CD4-positive, alpha-beta T cell (primary cell): ENCODE data around the gene THSD7B. TPM values are rescaled to one million over a fixed set of nuclear protein-coding genes. Genes with fewer than 3 reads are reported as not detected.

ENCODE experiments used
- ATAC-seq: fragments of 200-7000 bp; cut with Tn5 transposase; one replicate; pipeline ENCODE4 v1.10.0; 2022; ENCODE audit warnings: mild to moderate bottlenecking; ENCODE audit not compliant: poor library complexity
- CTCF ChIA-PET: fragments of 350-600 bp; sonication (Branson Sonifier 250); formaldehyde crosslinking; loops from one replicate; lab custom pipeline; 2021; ENCODE audit warnings: antibody characterized with exemption, inconsistent platforms; lab: Charles Lee
- POLR2A ChIA-PET: fragments of 350-600 bp; sonication (Branson Sonifier 250); formaldehyde crosslinking; loops from one replicate; lab custom pipeline; 2021; ENCODE audit warnings: antibody characterized with exemption, inconsistent platforms; lab: Charles Lee
- DNase-seq, 14 experiments: peaks; one replicate each; pipeline ENCODE4 v3.0.0-alpha.2; 2013 to 2020; ENCODE audit warnings: mixed read lengths in 2 of 14
- H3K27ac ChIP-seq, 2 donors: one replicate each; pipeline versions ENCODE4 v1.5.1 to v1.7.0; 2013; ENCODE audit warnings: low read length in 2 of 2, low read depth in 1 of 2, mild to moderate bottlenecking in 1 of 2
- H3K27me3 ChIP-seq, 2 experiments: 1 replicate in 1 of 2; 2 replicates in 1 of 2; pipeline versions ENCODE4 v1.6.1 to v1.7.0; 2013; ENCODE audit warnings: low read length in 2 of 2, control low read depth in 1 of 2, mild to moderate bottlenecking in 1 of 2, moderate library complexity in 1 of 2; ENCODE audit not compliant: insufficient read depth in 2 of 2, control insufficient read depth in 1 of 2
- H3K36me3 ChIP-seq: one replicate; pipeline ENCODE4 v1.6.1; 2013; ENCODE audit warnings: low read length, control low read depth; ENCODE audit not compliant: insufficient read depth
- H3K4me1 ChIP-seq: one replicate; pipeline ENCODE4 v1.6.1; 2013; ENCODE audit warnings: low read length, control low read depth; ENCODE audit not compliant: insufficient read depth
- H3K4me3 ChIP-seq: one replicate; pipeline ENCODE4 v1.5.1; 2013; ENCODE audit warnings: mild to moderate bottlenecking, low read length, moderate library complexity
- H3K9me3 ChIP-seq, 2 experiments: 1 replicate in 1 of 2; 2 replicates in 1 of 2; pipeline versions ENCODE4 v1.6.1 to v1.7.0; 2013; ENCODE audit warnings: low read length in 2 of 2, mild to moderate bottlenecking in 2 of 2, control low read depth in 1 of 2, moderate library complexity in 1 of 2; ENCODE audit not compliant: control insufficient read depth in 1 of 2, insufficient read depth in 1 of 2
- H3K27ac Mint-ChIP-seq: one replicate; pipeline ENCODE4 v1.8.0; 2020; ENCODE audit warnings: mixed read lengths
- H3K27me3 Mint-ChIP-seq: one replicate; pipeline ENCODE4 v1.8.0; 2021; ENCODE audit warnings: mixed read lengths
- H3K36me3 Mint-ChIP-seq: one replicate; pipeline ENCODE4 v1.8.0; 2021; ENCODE audit warnings: low read depth, mixed read lengths
- H3K4me1 Mint-ChIP-seq: one replicate; pipeline ENCODE4 v1.8.0; 2021; ENCODE audit warnings: low read depth, mixed read lengths
- H3K4me3 Mint-ChIP-seq: one replicate; pipeline ENCODE4 v1.8.0; 2020; ENCODE audit warnings: mild to moderate bottlenecking, mixed read lengths
- H3K9me3 Mint-ChIP-seq: one replicate; pipeline ENCODE4 v1.8.0; 2020; ENCODE audit warnings: mixed read lengths
- intact Hi-C, 2 experiments: fragments of 100-400 bp; cut with DNase I in 1 of 2; cut with micrococcal nuclease in 1 of 2; formaldehyde crosslinking; loops; one replicate each; pipeline versions ENCODE4 v1.15.1 to v1.9.0; 2023 to 2025; cut with DNase I, micrococcal nuclease
- total RNA-seq, 174 experiments: library from RNA in 2 of 174; stranded (reverse) in 2 of 174; gene quantifications; one replicate each; pipeline ENCODE4 v1.2.3 and lab custom pipeline; 2021 to 2026
- TF ChIP-seq, protein P1 (sequence below): fragments of 200-600 bp; IDR thresholded peaks from one replicate; pipeline ENCODE4 v1.8.0; 2022; ENCODE audit warnings: antibody characterized with exemption, mild to moderate bottlenecking

Gene THSD7B
- total RNA-seq, 2 experiments from 2014 or later = not detected

DNA sequence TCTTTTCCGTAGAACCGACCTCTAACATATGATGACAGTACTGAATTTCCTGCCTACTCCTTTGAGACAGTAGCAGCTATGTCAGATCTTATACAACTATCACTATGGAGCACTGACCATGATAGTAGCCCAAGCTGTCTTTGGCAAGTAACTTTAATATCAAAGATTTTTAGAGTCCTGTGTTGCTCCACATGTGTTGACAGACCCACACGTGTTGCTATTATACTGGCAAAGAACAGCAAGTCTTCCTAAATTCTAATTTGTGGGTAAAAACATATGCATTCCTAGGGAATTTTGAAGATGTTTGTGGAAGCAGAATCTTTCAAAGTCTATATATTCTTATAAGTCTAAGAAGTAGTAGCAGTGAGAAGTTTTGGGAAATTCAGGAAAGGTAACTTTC is 953.4 kb downstream of the THSD7B start:
- H3K4me3 ChIP-seq = no peak overlapping the region
- H3K4me1 ChIP-seq = no peaks in the 10 kb centered on the region
- no peak for DNase-seq
- Mint-ChIP-seq H3K36me3 (no peaks in the 10 kb centered on the region), H3K4me1 (no peaks in the 10 kb centered on the region), H3K4me3 (no peak overlapping the region), H3K27me3 (no peaks in the 10 kb centered on the region), H3K27ac (no peak overlapping the region), H3K9me3 (peaks cover 11% of the 10 kb centered on the region)
- ChIA-PET POLR2A (no interaction called here), CTCF (no interaction called here)
- no peak overlapping the region for H3K27ac ChIP-seq
- TF ChIP-seq, protein P1, sequence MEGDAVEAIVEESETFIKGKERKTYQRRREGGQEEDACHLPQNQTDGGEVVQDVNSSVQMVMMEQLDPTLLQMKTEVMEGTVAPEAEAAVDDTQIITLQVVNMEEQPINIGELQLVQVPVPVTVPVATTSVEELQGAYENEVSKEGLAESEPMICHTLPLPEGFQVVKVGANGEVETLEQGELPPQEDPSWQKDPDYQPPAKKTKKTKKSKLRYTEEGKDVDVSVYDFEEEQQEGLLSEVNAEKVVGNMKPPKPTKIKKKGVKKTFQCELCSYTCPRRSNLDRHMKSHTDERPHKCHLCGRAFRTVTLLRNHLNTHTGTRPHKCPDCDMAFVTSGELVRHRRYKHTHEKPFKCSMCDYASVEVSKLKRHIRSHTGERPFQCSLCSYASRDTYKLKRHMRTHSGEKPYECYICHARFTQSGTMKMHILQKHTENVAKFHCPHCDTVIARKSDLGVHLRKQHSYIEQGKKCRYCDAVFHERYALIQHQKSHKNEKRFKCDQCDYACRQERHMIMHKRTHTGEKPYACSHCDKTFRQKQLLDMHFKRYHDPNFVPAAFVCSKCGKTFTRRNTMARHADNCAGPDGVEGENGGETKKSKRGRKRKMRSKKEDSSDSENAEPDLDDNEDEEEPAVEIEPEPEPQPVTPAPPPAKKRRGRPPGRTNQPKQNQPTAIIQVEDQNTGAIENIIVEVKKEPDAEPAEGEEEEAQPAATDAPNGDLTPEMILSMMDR = no peak
- H3K27me3 ChIP-seq = no peaks in the 10 kb centered on the region
- peaks cover 0 to 8% of the 10 kb centered on the region in 2 experiments for H3K9me3 ChIP-seq
- no peaks in the 10 kb centered on the region for H3K36me3 ChIP-seq
- intact Hi-C loops = no loop called here
- ATAC-seq = no peak

DNA sequence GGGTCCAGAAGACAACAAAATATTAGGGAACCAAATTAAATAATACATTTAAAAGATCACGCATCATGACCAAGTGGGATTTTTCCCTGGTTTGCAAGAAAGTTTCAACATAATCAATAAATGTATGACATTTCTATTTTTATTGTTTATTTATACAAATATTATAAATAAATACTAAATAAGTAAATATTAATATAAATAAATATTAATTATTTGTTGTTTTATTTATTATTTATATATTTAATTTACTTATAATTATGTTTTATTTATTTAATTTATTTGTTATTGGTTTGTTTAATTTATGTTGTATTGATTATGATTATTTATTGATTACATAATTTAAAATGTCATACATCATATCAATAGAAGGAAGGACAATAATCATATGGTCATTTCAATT is 956.4 kb downstream of the THSD7B start:
- no peaks in the 10 kb centered on the region for H3K27me3 Mint-ChIP-seq
- no peak overlapping the region for H3K27ac ChIP-seq
- H3K9me3 ChIP-seq = no peaks in the 10 kb centered on the region
- H3K4me1 ChIP-seq = no peaks in the 10 kb centered on the region
- H3K9me3 Mint-ChIP-seq = peaks cover 11% of the 10 kb centered on the region
- H3K36me3 Mint-ChIP-seq = no peaks in the 10 kb centered on the region
- ATAC-seq (no peak), DNase-seq (no peak)
- intact Hi-C loops = no loop called here
- CTCF ChIA-PET = no interaction called here
- no peaks in the 10 kb centered on the region for H3K27me3 ChIP-seq
- POLR2A ChIA-PET = no interaction called here
- H3K4me3 ChIP-seq = no peak overlapping the region
- H3K4me1 Mint-ChIP-seq = no peaks in the 10 kb centered on the region
- no peak overlapping the region for H3K4me3 Mint-ChIP-seq
- no peak overlapping the region for H3K27ac Mint-ChIP-seq
- H3K36me3 ChIP-seq = no peaks in the 10 kb centered on the region
- TF ChIP-seq, protein P1 = no peak

DNA sequence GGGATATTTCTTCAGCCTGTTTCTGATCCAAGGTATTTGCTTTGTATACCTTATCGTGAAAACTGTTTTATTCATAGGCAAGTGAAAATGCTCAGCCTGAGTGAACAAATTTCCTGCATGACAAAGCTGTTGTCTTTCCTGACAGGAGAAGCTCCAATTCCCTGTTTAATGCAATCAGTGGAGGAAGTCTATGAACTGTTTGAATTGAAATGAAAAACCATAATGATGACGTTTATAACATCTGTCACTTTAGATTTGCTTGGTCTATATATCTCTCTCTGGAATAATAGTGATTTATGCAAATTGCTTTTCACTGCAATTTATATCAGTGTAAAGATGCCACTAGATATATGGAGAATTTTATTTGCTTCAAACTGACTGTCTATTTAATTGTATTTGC is 959.6 kb downstream of the THSD7B start:
- H3K4me3 Mint-ChIP-seq = no peak overlapping the region

More for the DNA sequence above, 959.6 kb downstream of the THSD7B start:
- CTCF ChIA-PET = no interaction called here
- POLR2A ChIA-PET = no interaction called here
- Mint-ChIP-seq H3K9me3 (peaks cover 8% of the 10 kb centered on the region), H3K27me3 (no peaks in the 10 kb centered on the region), H3K27ac (no peak overlapping the region), H3K36me3 (no peaks in the 10 kb centered on the region), H3K4me1 (no peaks in the 10 kb centered on the region)
- no peaks in the 10 kb centered on the region for H3K4me1 ChIP-seq
- TF ChIP-seq, protein P1 = no peak
- no peak overlapping the region for H3K4me3 ChIP-seq
- DNase-seq (no peak), ATAC-seq (no peak)
- intact Hi-C loops = no loop called here
- no peaks in the 10 kb centered on the region for H3K9me3 ChIP-seq
- no peak overlapping the region for H3K27ac ChIP-seq
- H3K36me3 ChIP-seq = no peaks in the 10 kb centered on the region
- H3K27me3 ChIP-seq = no peaks in the 10 kb centered on the region
